B cell (primary cell): ENCODE measurements around the gene RUNDC3A. TPM values are rescaled to one million over a fixed set of nuclear protein-coding genes. Genes with fewer than 3 reads are reported as not detected.

Experiments used
- ATAC-seq: fragments of 200-7000 bp; cut with Tn5 transposase; one replicate; pipeline ENCODE4 v1.10.0; 2021; ENCODE audit warnings: low read depth, mild to moderate bottlenecking, moderate number of reproducible peaks, moderate library complexity
- CTCF ChIA-PET: fragments of 350-600 bp; sonication (Branson Sonifier 250); formaldehyde crosslinking; loops from one replicate; lab custom pipeline; 2021; ENCODE audit warnings: antibody characterized with exemption, inconsistent platforms; lab: Charles Lee
- POLR2A ChIA-PET: fragments of 350-600 bp; sonication (Branson Sonifier 250); formaldehyde crosslinking; loops from one replicate; lab custom pipeline; 2021; ENCODE audit warnings: antibody characterized with exemption; lab: Charles Lee
- DNase-seq: peaks from one replicate; pipeline ENCODE4 v3.0.0; 2013
- H2AFZ ChIP-seq: 2 replicates; pipeline ENCODE4 v1.6.1; 2012; ENCODE audit warnings: mild to moderate bottlenecking, low read depth, low read length; ENCODE audit not compliant: insufficient read depth, poor library complexity, severe bottlenecking
- H3K27ac ChIP-seq, 2 donors: 1 replicate in 1 of 2; 2 replicates in 1 of 2; pipeline ENCODE4 v1.5.1; 2012 to 2013; ENCODE audit warnings: low read length in 2 of 2, mild to moderate bottlenecking in 2 of 2, moderate library complexity in 1 of 2
- H3K27me3 ChIP-seq, 4 experiments: fragments of 200-600 bp in 1 of 4; sonication (generic) in 1 of 4; replicated peaks in 1 of 4; 1 replicate in 2 of 4; 2 replicates in 2 of 4; pipeline versions ENCODE4 v1.6.1 to v1.7.0; 2013 to 2016; ENCODE audit warnings: low read length in 3 of 4, mild to moderate bottlenecking in 2 of 4, mixed read lengths in 1 of 4, moderate library complexity in 1 of 4; ENCODE audit not compliant: insufficient read depth in 4 of 4, control insufficient read depth in 3 of 4; ENCODE audit errors: control extremely low read depth in 1 of 4
- H3K36me3 ChIP-seq, 2 experiments: replicated peaks in 1 of 2; 1 replicate in 1 of 2; 2 replicates in 1 of 2; pipeline versions ENCODE4 v1.6.1 to v1.7.1; 2013; ENCODE audit warnings: low read length in 1 of 2; ENCODE audit not compliant: insufficient read depth in 2 of 2, control insufficient read depth in 1 of 2; ENCODE audit errors: control extremely low read depth in 1 of 2, extremely low read depth in 1 of 2
- H3K4me1 ChIP-seq, 2 donors: fragments of 200-600 bp in 1 of 2; sonication (generic) in 1 of 2; 1 replicate in 1 of 2; 2 replicates in 1 of 2; pipeline versions ENCODE4 v1.5.1 to v1.6.1; 2013 to 2017; ENCODE audit warnings: low read length in 2 of 2; ENCODE audit not compliant: control insufficient read depth in 2 of 2, insufficient read depth in 2 of 2
- H3K4me2 ChIP-seq: replicated peaks from 2 replicates; pipeline ENCODE3; 2012; ENCODE audit warnings: mild to moderate bottlenecking, low read depth, low read length; ENCODE audit not compliant: poor library complexity, severe bottlenecking
- H3K4me3 ChIP-seq, 5 experiments: fragments of 200-600 bp in 1 of 5; sonication (generic) in 1 of 5; 1 replicate in 3 of 5; 2 replicates in 2 of 5; pipeline versions ENCODE4 v1.5.1 to v1.7.0; 2011 to 2016; ENCODE audit warnings: low read length in 4 of 5, mild to moderate bottlenecking in 4 of 5, low read depth in 2 of 5, control low read depth in 1 of 5, moderate library complexity in 1 of 5; ENCODE audit not compliant: insufficient read depth in 1 of 5; ENCODE audit errors: control extremely low read depth in 1 of 5, extremely low read depth in 1 of 5
- H3K79me2 ChIP-seq: fragments of 200-600 bp; sonication (generic); one replicate; pipeline ENCODE4 v1.6.0; 2016; ENCODE audit warnings: low read length; ENCODE audit not compliant: control insufficient read depth, insufficient read depth
- H3K9ac ChIP-seq: fragments of 200-600 bp; sonication (generic); 2 replicates; pipeline ENCODE4 v1.6.1; 2017; ENCODE audit warnings: mild to moderate bottlenecking, low read length, moderate library complexity
- H3K9me3 ChIP-seq, 3 donors: one replicate each; pipeline versions ENCODE4 v1.6.1 to v1.7.1; 2013; ENCODE audit warnings: low read length in 2 of 3; ENCODE audit not compliant: control insufficient read depth in 2 of 3, insufficient read depth in 1 of 3; ENCODE audit errors: control extremely low read depth in 1 of 3
- H4K20me1 ChIP-seq: 2 replicates; pipeline ENCODE4 v1.6.0; 2012; ENCODE audit warnings: mild to moderate bottlenecking, low read length; ENCODE audit not compliant: insufficient read depth, control insufficient read depth, poor library complexity, severe bottlenecking
- H3K27ac Mint-ChIP-seq: one replicate; pipeline ENCODE4 v1.8.0; 2021; ENCODE audit warnings: mixed read lengths
- H3K27me3 Mint-ChIP-seq: one replicate; pipeline ENCODE4 v1.8.0; 2021; ENCODE audit warnings: mixed read lengths
- H3K4me1 Mint-ChIP-seq: one replicate; pipeline ENCODE4 v1.8.0; 2021; ENCODE audit warnings: mixed read lengths
- H3K4me3 Mint-ChIP-seq: one replicate; pipeline ENCODE4 v1.8.0; 2021; ENCODE audit warnings: mixed read lengths
- H3K9me3 Mint-ChIP-seq: one replicate; pipeline ENCODE4 v1.8.0; 2022; ENCODE audit warnings: mixed read lengths; ENCODE audit not compliant: insufficient read depth
- EZH2 ChIP-seq: IDR thresholded peaks from 2 replicates; pipeline ENCODE4 v1.6.1; 2012; ENCODE audit warnings: borderline replicate concordance, low read depth, mild to moderate bottlenecking, moderate library complexity, low read length; ENCODE audit not compliant: insufficient read depth, poor library complexity, severe bottlenecking
- WGBS: methylation state at CpG from one replicate; pipeline ENCODE4 v1.1.5; 2013; ENCODE audit warnings: missing lambda C conversion rate; ENCODE audit not compliant: insufficient coverage; 5-methylcytosine and 5-hydroxymethylcytosine counted together
- intact Hi-C: fragments of 100-400 bp; cut with micrococcal nuclease; formaldehyde crosslinking; loops from one replicate; pipeline ENCODE4 v1.10.0; 2022
- polyA plus RNA-seq: library from polyadenylated mRNA; depleted of rRNA; stranded (reverse); fragments of >200 nt; gene quantifications from 2 replicates; pipeline ENCODE4 v1.2.3, GENCODE V29; 2012
- total RNA-seq, 2 donors: library from RNA; stranded (reverse); fragments of 120-200 nt in 1 of 2; gene quantifications; 1 replicate in 1 of 2; 2 replicates in 1 of 2; pipeline versions ENCODE4 v1.2.3 to v1.2.4, GENCODE V29; 2013 to 2022
- TF ChIP-seq, protein P1 (sequence below): fragments of 200-600 bp; IDR thresholded peaks from one replicate; pipeline ENCODE4 v1.8.0; 2022; ENCODE audit warnings: antibody characterized with exemption, mild to moderate bottlenecking

RUNDC3A gene
- total and polyA plus RNA-seq, 2 donors (not counting 1 experiment from before 2014, with no cell fraction given) = 0.19 TPM; not detected in 1

DNA sequence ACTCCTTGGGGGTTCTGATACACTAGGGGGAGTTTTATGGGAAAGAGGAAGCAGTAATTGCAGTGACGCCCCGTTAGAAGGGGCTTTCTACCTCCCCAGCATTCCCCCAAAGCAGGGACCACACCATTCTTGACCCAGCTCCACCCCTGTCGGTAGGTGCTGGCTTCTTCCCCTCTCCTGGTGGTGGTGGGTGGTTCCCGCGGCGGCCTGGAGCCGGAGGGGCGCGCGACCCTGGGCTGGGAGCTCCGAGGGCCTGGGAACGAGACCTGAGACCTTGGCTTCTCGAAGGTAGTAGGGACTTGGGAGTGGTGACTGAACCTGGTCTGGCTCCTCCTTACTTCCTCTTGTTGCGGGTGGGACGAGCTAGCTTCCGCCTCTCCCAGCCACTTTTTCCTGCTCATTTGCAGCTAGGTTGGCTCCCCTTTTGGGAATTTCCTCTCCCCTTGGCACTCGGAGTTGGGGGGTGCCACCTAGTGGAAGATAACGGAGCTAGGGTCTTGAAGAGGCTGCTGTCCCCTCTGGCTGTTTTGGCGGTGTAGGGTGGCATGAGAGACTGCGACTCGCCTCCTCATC lies 37.1 kb downstream of the RUNDC3A start:
- H3K9me3 Mint-ChIP-seq = no peaks in the 10 kb centered on the region
- peak overlapping the region; percentile 74 for H3K9ac ChIP-seq
- H3K4me2 ChIP-seq = peak overlapping the region; percentile 79
- peak overlapping the region; percentile 61 to 94 (median 91) for H3K4me3 ChIP-seq
- H3K9me3 ChIP-seq = peaks cover 0 to 3% (median 0%) of the 10 kb centered on the region in 3 donors
- no peak for TF ChIP-seq EZH2
- TF ChIP-seq, protein P1, sequence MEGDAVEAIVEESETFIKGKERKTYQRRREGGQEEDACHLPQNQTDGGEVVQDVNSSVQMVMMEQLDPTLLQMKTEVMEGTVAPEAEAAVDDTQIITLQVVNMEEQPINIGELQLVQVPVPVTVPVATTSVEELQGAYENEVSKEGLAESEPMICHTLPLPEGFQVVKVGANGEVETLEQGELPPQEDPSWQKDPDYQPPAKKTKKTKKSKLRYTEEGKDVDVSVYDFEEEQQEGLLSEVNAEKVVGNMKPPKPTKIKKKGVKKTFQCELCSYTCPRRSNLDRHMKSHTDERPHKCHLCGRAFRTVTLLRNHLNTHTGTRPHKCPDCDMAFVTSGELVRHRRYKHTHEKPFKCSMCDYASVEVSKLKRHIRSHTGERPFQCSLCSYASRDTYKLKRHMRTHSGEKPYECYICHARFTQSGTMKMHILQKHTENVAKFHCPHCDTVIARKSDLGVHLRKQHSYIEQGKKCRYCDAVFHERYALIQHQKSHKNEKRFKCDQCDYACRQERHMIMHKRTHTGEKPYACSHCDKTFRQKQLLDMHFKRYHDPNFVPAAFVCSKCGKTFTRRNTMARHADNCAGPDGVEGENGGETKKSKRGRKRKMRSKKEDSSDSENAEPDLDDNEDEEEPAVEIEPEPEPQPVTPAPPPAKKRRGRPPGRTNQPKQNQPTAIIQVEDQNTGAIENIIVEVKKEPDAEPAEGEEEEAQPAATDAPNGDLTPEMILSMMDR = peak; percentile 75
- H3K4me3 Mint-ChIP-seq = peak overlapping the region; percentile 96
- DNase-seq (peak; percentile 90), ATAC-seq (peak; percentile 19)
- no peaks in the 10 kb centered on the region for H3K27me3 Mint-ChIP-seq
- CTCF ChIA-PET = interaction anchor here (0.6 to 3.3 kb wide), 24 partner anchors 9 to 436 kb away, joined by 3 to 66 read pairs (median 6); partner anchors contain the start of genes FAM171A2, HDAC5, SLC25A39 and TMUB2
- H3K4me1 Mint-ChIP-seq = peaks cover 45% of the 10 kb centered on the region
- 0% methylated on average over 5 of the region's 21 CpGs for WGBS
- no peaks in the 10 kb centered on the region for H3K27me3 ChIP-seq
- H4K20me1 ChIP-seq = peaks cover 16% of the 10 kb centered on the region
- peak overlapping the region; percentile 90 for H3K27ac Mint-ChIP-seq
- H3K79me2 ChIP-seq = peaks cover 7% of the 10 kb centered on the region
- H3K36me3 ChIP-seq = peaks cover 0 to 14% of the 10 kb centered on the region in 2 experiments
- peaks cover 39 to 55% of the 10 kb centered on the region in 2 donors for H3K4me1 ChIP-seq
- H3K27ac ChIP-seq = peak overlapping the region; percentile 85 to 89
- intact Hi-C loops = loop anchor here (1.0 to 2.0 kb wide), 8 partner anchors 9 to 331 kb away; partner anchors contain the start of genes FAM171A2, HROB, SLC25A39 and TMEM101
- H2AFZ ChIP-seq = peak overlapping the region; percentile 64
- POLR2A ChIA-PET = interaction anchor here (0.5 to 1.6 kb wide), 14 partner anchors 9 to 827 kb away, joined by 3 to 11 read pairs (median 4); partner anchors contain the start of genes HDAC5, SLC25A39, TMUB2 and UBTF
